NCI-H1694 treated with DMSO at 0.1 percent for 48 hours (cell line): ENCODE data around the gene TBCB.
"Not testable (repeated sequence)": the region's sequence is repeated elsewhere in the genome, so short reads cannot be mapped to it uniquely, and the experiment has no call there.

Experiments used
- DNase-seq: peaks from one replicate; lab custom pipeline; 2025; lab: John Stamatoyannopoulos, UW

The TBCB gene

DNA sequence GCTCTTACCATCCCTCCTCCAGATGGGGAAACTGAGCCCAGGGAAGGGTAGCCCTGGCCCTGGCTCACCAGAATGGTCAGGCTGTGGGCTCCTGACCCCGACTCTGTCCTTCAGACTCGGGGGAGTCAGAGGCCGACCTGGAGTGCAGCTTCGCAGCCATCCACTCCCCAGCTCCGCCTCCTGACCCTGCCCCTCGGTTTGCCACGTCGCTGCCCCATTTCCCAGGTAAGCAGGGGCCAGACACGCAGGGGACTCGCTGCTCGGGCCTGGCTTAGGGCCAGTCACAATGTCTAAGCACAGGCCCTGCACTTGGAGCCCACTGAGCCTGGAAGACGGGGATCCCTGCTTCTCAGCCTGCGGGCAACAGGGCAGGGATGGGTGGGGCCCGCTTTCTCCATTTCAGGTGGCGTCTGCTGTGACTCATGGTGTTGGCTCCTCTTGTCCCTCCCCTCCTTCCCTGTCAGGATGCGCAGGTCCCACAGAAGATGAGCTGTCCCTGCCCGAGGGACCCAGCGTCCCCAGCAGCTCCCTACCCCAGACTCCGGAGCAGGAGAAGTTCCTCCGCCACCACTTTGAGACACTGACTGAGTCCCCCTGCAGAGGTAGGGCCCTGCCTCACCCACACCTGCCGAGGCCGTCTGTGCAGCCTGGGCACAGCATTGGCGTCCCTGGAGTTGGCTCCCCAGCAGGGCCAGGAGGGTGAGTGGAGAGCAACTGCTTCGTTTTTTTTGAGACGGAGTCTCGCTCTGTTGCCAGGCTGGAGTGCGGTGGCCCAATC, 13.5 kb upstream of the TBCB start:
- no peak for DNase-seq

- no peak for DNase-seq
These were observed 12.1 kb upstream of the TBCB start for GRCh38 chr19:36103040-36103626.

DNA sequence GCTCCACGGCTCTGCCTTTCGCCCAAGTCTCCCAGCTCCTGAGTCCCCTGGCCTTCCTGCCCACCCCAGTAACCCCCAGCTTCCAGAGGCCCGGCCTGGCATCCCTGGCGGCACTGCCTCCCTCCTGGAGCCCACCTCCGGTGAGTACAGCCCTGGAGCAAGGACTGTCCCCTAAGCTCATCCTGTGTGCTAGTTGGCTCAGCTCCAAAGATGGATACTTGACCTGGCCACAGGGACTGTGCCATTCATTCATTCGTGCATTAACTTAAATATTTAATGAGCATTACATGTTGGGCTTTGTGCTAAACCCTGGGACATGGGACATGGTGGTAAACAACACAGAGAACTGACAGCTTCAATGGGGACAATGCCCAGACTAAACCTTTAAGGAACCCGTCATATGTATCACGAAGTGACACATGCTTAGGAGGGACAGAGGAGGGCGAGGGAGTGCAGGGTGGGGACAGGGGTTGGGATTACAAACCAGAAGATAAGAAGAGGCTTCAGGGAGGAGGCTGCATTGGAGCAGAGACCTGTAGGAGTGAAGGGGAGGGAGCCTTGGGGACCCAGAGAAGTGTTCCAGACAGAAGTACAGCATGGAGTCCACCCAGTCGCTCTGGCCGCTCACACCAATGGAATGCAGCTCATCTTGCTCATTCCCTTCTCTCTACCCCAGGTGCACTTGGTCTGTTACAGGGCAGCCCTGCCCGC, 11.3 kb upstream of the TBCB start:
- no peak for DNase-seq

DNA sequence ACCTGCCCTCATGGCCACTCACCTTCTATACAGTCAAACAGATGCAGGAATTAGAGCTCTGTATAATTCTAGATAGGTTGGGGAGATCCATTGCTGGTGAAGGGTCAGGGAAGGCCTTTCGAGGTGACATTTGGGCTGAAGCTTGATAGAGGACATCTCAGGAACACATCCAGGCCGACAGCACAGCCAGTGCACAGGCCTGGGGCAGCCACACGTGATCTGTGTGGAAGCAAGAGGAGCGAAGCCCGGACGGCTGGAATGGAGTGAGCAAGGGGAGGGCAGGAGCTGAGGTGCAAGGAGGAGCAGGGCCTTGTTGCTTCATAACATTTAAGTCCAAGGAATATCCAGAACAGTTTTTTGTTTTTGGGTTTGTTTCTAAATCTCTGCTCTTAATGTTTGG, 8.8 kb upstream of the TBCB start:
- DNase-seq, result no peak

- DNase-seq, result no peak
These were observed 8.3 kb upstream of the TBCB start for GRCh38 chr19:36106991-36107390.

GRCh38 chr19:36108684-36109083, 6.6 kb upstream of the TBCB start:
- DNase-seq, result no peak

GRCh38 chr19:36110487-36111199, 4.6 kb upstream of the TBCB start, which contains the start of gene OVOL3:
Gene OVOL3, plus strand, starts transcription at chr19:36111143. Its CDS starts 60 bp downstream, at chr19:36111203.
- DNase-seq, result no peak

- no peak for DNase-seq
These were observed 4.1 kb upstream of the TBCB start for GRCh38 chr19:36111200-36111539.

DNA sequence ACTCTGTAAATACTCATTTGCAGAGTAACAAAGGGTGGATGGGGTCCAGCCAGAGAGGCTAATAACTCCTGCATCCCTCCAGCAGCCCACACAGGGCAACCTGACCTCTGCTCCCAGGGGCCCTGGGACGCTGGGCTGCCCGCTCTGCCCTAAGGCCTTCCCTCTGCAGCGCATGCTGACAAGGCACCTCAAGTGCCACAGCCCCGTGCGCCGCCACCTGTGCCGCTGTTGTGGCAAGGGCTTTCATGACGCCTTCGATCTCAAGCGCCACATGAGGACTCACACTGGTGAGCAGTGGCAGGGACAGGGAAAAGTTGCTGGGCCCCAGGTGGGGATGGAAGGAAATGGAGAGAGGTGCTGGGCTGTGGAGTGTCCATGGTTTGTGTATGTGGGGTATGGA, 2.6 kb upstream of the TBCB start:
- DNase-seq, result no peak

- no peak for DNase-seq
These were observed 1.8 kb upstream of the TBCB start for GRCh38 chr19:36113425-36113824.

DNA sequence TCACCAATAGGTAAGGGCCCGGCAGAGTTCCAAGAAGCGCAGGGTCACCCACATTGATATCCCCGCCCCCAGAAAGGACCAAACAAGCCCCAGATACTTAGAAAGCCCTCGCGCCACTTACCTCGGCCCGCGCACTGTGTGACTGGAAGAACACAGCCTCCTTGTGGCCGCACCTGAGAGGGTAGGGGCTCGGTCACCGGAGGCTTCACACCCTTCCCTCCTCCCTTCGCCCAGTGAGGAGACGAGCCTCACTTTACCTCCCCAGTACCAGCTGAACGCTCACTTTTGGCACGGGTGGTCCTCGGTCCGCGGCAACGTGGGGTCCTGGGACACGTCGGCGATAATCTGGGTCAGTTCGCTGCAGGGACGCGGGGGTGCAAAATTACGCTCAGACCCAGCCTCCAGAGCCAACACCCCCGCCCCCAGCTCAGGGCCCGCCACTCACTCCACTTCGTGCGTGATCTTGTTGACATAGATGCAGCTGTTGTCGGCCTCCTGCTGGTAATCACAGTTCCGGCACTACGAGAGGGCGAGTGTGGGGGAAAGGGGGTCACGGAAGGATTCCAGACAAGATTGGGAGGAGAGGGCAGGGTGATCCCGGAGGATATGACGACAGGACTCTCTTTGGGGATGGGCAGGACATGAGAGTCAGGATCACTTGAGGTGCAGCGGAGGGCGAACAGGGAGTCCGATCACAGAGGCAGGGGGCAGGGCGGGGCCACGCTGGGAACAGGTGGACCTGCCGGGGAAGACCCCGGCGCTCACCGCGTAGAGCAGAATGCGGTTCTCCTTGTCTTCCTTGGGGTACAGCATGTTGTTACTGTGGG, 1.2 kb upstream of the TBCB start:
- no peak for DNase-seq

GRCh38 chr19:36114721-36115452, 381 bp upstream of the TBCB start, which contains the start of gene POLR2I:
Gene POLR2I, minus strand, starts transcription at chr19:36114875. Its CDS starts 19 bp downstream, at chr19:36114856.
- DNase-seq, result peak; percentile 99

DNA sequence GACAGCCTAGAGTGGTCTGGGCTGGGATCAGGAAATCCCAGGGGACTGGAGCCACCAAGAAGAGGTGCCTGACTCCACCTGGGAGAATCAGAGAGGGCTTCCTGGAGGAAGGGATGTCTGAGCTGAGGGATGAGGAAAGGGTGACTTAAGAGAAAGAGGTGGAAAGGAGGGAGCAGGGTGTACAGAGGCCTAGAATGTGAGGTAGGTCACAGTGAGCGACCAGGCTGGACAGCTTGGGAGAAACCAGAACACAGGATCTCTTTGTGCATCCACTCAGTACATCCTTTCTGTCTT, 1.0 kb downstream of the TBCB start:
- DNase-seq, result no peak

DNA sequence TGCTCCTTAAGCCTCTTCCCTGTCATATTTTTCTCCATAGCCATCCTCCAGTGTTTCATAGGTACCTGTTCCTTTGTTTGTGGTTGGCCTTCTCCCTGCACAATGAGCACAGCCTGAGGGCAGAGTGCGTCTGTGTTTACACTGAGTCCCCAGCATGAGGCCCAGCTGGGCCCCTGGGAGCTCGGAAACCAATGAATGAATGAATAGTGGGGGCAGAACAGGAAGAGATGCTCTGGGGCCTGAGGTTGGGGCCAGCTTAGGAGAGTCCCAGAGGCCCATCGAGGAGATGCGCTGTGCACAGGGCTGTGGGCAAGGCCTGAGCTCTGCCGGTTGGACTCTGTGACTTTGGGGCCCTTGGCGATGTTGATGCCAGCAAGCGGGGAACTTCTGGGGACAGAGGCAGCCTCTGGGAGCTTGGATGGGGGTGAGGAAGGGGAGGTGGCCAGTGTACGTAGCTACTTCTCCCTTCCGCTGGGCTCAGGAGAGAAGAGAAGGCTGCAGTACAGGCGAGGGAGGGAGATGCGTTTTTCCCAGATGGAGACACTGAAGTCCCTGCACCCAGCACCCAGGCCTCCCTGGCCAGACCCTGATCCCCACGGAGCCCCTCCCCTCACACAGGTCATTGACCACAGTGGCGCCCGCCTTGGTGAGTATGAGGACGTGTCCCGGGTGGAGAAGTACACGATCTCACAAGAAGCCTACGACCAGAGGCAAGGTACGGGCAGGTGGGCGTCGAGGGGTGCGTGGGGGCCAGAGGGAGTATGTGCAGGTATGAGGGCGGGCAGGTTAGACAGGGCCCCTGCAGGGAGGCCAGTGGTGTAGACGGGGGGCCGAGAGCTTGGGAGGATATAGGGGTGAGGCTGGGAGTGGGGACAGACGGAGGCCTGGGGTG, 5.1 kb downstream of the TBCB start:
- DNase-seq, result no peak

- DNase-seq, result no peak
These were observed 5.7 kb downstream of the TBCB start for GRCh38 chr19:36120984-36121358.

DNA sequence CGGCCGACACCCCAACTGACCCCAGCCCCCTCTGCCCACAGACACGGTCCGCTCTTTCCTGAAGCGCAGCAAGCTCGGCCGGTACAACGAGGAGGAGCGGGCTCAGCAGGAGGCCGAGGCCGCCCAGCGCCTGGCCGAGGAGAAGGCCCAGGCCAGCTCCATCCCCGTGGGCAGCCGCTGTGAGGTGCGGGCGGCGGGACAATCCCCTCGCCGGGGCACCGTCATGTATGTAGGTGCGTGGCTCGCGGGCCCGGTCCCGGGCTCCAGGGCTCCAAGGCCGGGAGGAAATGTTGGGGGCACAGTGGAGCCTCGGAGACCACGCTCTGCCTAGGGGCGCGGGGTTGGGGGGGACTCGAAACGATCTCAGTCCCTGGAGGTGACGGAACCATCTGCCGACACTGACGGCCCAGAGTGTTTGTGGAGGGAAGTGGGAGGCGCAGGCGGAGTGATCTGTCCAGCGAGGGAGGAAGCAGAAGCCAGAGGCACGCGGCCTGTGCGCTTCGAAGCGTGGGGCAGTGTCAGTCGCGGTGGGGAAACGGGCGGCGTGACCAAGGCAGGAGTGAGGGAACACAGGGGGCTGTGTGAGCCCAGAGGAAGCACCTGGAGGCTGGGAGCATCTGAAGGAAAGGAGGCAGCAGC, 6.3 kb downstream of the TBCB start:
- no peak for DNase-seq

GRCh38 chr19:36125557-36125956, 10.3 kb downstream of the TBCB start:
- DNase-seq, result no peak

- peak; percentile 31 for DNase-seq
These were observed 13.1 kb downstream of the TBCB start for GRCh38 chr19:36128392-36128736.

GRCh38 chr19:36131221-36131620, 16.0 kb downstream of the TBCB start:
- not testable (repeated sequence) for DNase-seq

GRCh38 chr19:36134867-36135266, 19.6 kb downstream of the TBCB start:
- not testable (repeated sequence) for DNase-seq
